ENCODE measurements around the gene SCUBE3. TPM values are rescaled to one million over a fixed set of nuclear protein-coding genes. Genes with fewer than 3 reads are reported as not detected.

Gene SCUBE3
- total and polyA plus RNA-seq, 2 experiments from 2014 or later: 0.39 to 1.1 TPM

DNA sequence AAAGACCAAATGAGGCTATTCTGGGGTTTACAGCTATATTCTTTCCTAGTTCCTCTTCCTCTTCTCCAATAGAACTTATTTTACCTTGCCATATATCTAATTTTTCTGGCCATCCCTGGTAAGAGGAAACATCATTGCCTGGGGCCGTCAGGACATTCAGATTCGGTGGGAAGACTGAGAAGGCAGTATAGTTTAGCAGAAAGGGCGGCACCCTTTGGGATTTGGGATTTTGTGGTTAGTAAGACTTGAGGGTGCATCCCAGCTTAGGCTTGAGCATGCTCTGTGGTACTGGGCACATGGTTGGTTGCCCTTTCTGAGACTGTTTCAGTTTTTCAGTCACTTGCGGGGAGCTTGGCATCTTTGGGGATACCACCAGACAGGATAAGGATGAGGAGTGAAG, 21.1 kb downstream of the SCUBE3 start:
- Histone ChIP-seq H3K4me2 (no peak overlapping the region), H3K4me3 (no peak overlapping the region), H3K4me1 (ENCODE audit: insufficient read depth) (peaks cover 29% of the 10 kb centered on the region), H4K20me1 (replicated peaks; ENCODE audit: insufficient read depth) (peaks cover 12% of the 10 kb centered on the region; the same call in 1 of the 2 replicates), H3K9me2 (ENCODE audit: insufficient read depth) (no peaks in the 10 kb centered on the region), H3K27ac (ENCODE audit: low read depth) (no peak overlapping the region), H3K79me2 (replicated peaks; ENCODE audit: insufficient read depth) (no peaks in the 10 kb centered on the region), H2AFZ (no peak overlapping the region), H3K27me3 (ENCODE audit: insufficient read depth) (peaks cover 42% of the 10 kb centered on the region), H3K36me3 (ENCODE audit: insufficient read depth) (no peaks in the 10 kb centered on the region), H3F3A (replicated peaks; ENCODE audit: low read depth) (no peaks in the 10 kb centered on the region)
- TF ChIP-seq CREB1 (CRISPR knock-in tag; IDR thresholded peaks at IDR 0.05; ENCODE audit: low read depth): no peak
- no peak for TF ChIP-seq EZH2 (IDR thresholded peaks at IDR 0.05; ENCODE audit: low read depth, unreplicated experiment)
- TF ChIP-seq ZNF114 (CRISPR knock-in tag; IDR thresholded peaks at IDR 0.05): no peak
- TF ChIP-seq, protein P1, sequence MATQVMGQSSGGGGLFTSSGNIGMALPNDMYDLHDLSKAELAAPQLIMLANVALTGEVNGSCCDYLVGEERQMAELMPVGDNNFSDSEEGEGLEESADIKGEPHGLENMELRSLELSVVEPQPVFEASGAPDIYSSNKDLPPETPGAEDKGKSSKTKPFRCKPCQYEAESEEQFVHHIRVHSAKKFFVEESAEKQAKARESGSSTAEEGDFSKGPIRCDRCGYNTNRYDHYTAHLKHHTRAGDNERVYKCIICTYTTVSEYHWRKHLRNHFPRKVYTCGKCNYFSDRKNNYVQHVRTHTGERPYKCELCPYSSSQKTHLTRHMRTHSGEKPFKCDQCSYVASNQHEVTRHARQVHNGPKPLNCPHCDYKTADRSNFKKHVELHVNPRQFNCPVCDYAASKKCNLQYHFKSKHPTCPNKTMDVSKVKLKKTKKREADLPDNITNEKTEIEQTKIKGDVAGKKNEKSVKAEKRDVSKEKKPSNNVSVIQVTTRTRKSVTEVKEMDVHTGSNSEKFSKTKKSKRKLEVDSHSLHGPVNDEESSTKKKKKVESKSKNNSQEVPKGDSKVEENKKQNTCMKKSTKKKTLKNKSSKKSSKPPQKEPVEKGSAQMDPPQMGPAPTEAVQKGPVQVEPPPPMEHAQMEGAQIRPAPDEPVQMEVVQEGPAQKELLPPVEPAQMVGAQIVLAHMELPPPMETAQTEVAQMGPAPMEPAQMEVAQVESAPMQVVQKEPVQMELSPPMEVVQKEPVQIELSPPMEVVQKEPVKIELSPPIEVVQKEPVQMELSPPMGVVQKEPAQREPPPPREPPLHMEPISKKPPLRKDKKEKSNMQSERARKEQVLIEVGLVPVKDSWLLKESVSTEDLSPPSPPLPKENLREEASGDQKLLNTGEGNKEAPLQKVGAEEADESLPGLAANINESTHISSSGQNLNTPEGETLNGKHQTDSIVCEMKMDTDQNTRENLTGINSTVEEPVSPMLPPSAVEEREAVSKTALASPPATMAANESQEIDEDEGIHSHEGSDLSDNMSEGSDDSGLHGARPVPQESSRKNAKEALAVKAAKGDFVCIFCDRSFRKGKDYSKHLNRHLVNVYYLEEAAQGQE (IDR thresholded peaks at IDR 0.05; ENCODE audit: unreplicated experiment): no peak
- TF ChIP-seq POLR2AphosphoS5 (IDR thresholded peaks at IDR 0.05; ENCODE audit: low read depth): no peak
- no peak for TF ChIP-seq STAT1 (IDR thresholded peaks at IDR 0.05; ENCODE audit: unreplicated experiment)
- no peak for TF ChIP-seq JUNB (IDR thresholded peaks at IDR 0.05; ENCODE audit: unreplicated experiment)
- TF ChIP-seq, protein P2, sequence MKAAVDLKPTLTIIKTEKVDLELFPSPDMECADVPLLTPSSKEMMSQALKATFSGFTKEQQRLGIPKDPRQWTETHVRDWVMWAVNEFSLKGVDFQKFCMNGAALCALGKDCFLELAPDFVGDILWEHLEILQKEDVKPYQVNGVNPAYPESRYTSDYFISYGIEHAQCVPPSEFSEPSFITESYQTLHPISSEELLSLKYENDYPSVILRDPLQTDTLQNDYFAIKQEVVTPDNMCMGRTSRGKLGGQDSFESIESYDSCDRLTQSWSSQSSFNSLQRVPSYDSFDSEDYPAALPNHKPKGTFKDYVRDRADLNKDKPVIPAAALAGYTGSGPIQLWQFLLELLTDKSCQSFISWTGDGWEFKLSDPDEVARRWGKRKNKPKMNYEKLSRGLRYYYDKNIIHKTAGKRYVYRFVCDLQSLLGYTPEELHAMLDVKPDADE (IDR thresholded peaks at IDR 0.05): no peak
- TF ChIP-seq EZH2phosphoT487 (IDR thresholded peaks at IDR 0.05; ENCODE audit: unreplicated experiment): no peak
- TF ChIP-seq NANOG (IDR thresholded peaks at IDR 0.05; ENCODE audit: borderline replicate concordance): no peak
- no peak for TF ChIP-seq ZNF331 (CRISPR knock-in tag; IDR thresholded peaks at IDR 0.05; ENCODE audit: low read depth)
- TF ChIP-seq, protein P3, sequence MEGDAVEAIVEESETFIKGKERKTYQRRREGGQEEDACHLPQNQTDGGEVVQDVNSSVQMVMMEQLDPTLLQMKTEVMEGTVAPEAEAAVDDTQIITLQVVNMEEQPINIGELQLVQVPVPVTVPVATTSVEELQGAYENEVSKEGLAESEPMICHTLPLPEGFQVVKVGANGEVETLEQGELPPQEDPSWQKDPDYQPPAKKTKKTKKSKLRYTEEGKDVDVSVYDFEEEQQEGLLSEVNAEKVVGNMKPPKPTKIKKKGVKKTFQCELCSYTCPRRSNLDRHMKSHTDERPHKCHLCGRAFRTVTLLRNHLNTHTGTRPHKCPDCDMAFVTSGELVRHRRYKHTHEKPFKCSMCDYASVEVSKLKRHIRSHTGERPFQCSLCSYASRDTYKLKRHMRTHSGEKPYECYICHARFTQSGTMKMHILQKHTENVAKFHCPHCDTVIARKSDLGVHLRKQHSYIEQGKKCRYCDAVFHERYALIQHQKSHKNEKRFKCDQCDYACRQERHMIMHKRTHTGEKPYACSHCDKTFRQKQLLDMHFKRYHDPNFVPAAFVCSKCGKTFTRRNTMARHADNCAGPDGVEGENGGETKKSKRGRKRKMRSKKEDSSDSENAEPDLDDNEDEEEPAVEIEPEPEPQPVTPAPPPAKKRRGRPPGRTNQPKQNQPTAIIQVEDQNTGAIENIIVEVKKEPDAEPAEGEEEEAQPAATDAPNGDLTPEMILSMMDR (conservative IDR thresholded peaks at IDR 0.05; ENCODE audit: low read depth in 2 of 2): no peak
- TF ChIP-seq, protein P4, sequence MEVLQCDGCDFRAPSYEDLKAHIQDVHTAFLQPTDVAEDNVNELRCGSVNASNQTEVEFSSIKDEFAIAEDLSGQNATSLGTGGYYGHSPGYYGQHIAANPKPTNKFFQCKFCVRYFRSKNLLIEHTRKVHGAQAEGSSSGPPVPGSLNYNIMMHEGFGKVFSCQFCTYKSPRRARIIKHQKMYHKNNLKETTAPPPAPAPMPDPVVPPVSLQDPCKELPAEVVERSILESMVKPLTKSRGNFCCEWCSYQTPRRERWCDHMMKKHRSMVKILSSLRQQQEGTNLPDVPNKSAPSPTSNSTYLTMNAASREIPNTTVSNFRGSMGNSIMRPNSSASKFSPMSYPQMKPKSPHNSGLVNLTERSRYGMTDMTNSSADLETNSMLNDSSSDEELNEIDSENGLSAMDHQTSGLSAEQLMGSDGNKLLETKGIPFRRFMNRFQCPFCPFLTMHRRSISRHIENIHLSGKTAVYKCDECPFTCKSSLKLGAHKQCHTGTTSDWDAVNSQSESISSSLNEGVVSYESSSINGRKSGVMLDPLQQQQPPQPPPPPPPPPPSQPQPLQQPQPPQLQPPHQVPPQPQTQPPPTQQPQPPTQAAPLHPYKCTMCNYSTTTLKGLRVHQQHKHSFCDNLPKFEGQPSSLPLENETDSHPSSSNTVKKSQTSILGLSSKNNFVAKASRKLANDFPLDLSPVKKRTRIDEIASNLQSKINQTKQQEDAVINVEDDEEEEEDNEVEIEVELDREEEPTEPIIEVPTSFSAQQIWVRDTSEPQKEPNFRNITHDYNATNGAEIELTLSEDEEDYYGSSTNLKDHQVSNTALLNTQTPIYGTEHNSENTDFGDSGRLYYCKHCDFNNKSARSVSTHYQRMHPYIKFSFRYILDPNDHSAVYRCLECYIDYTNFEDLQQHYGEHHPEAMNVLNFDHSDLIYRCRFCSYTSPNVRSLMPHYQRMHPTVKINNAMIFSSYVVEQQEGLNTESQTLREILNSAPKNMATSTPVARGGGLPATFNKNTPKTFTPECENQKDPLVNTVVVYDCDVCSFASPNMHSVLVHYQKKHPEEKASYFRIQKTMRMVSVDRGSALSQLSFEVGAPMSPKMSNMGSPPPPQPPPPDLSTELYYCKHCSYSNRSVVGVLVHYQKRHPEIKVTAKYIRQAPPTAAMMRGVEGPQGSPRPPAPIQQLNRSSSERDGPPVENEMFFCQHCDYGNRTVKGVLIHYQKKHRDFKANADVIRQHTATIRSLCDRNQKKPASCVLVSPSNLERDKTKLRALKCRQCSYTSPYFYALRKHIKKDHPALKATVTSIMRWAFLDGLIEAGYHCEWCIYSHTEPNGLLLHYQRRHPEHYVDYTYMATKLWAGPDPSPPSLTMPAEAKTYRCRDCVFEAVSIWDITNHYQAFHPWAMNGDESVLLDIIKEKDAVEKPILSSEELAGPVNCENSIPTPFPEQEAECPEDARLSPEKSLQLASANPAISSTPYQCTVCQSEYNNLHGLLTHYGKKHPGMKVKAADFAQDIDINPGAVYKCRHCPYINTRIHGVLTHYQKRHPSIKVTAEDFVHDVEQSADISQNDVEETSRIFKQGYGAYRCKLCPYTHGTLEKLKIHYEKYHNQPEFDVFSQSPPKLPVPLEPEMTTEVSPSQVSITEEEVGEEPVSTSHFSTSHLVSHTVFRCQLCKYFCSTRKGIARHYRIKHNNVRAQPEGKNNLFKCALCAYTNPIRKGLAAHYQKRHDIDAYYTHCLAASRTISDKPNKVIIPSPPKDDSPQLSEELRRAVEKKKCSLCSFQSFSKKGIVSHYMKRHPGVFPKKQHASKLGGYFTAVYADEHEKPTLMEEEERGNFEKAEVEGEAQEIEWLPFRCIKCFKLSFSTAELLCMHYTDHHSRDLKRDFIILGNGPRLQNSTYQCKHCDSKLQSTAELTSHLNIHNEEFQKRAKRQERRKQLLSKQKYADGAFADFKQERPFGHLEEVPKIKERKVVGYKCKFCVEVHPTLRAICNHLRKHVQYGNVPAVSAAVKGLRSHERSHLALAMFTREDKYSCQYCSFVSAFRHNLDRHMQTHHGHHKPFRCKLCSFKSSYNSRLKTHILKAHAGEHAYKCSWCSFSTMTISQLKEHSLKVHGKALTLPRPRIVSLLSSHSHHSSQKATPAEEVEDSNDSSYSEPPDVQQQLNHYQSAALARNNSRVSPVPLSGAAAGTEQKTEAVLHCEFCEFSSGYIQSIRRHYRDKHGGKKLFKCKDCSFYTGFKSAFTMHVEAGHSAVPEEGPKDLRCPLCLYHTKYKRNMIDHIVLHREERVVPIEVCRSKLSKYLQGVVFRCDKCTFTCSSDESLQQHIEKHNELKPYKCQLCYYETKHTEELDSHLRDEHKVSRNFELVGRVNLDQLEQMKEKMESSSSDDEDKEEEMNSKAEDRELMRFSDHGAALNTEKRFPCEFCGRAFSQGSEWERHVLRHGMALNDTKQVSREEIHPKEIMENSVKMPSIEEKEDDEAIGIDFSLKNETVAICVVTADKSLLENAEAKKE (CRISPR knock-in tag; IDR thresholded peaks at IDR 0.05): no peak
- H3K9me3 Mint-ChIP-seq: peaks cover 24% of the 10 kb centered on the region
- peaks cover 37% of the 10 kb centered on the region for H3K4me1 Mint-ChIP-seq
- DNase-seq (ENCODE audit: low spot score) (no peak), ATAC-seq (no peak)
- H3K27me3 Mint-ChIP-seq (ENCODE audit: insufficient read depth, low read depth, poor library complexity): peaks cover 30% of the 10 kb centered on the region
- no peak overlapping the region for H3K27ac Mint-ChIP-seq
- peaks cover 28% of the 10 kb centered on the region for H3K36me3 Mint-ChIP-seq (ENCODE audit: low read depth)
- H3K4me3 Mint-ChIP-seq: no peak overlapping the region

Data from GM23338 (cell line).